Thyroid gland (tissue), 4 donors: Measurements from ENCODE around the gene ARMH2. TPM values are rescaled to one million over a fixed set of nuclear protein-coding genes. Genes with fewer than 3 reads are reported as not detected.

Experiments
- DNase-seq, 2 donors: peaks; one replicate each; pipeline ENCODE4 v3.0.0-alpha.2; 2019
- H3K27ac ChIP-seq, 3 donors: fragments of 200-600 bp; sonication (generic); 1 replicate in 2 of 3; 2 replicates in 1 of 3; pipeline ENCODE4 v1.5.1; 2016 to 2019; ENCODE audit warnings: mild to moderate bottlenecking in 1 of 3, moderate library complexity in 1 of 3
- H3K27me3 ChIP-seq: fragments of 200-600 bp; sonication (generic); one replicate; pipeline ENCODE4 v1.5.1; 2019
- H3K36me3 ChIP-seq, 2 donors: fragments of 200-600 bp; sonication (generic); one replicate each; pipeline ENCODE4 v1.5.1; 2016 to 2019
- H3K4me1 ChIP-seq, 2 donors: fragments of 200-600 bp; sonication (generic); one replicate each; pipeline ENCODE4 v1.5.1; 2017 to 2019
- H3K4me3 ChIP-seq, 3 donors: fragments of 200-600 bp; sonication (generic); replicated peaks in 1 of 3; 1 replicate in 2 of 3; 2 replicates in 1 of 3; pipeline ENCODE4 v1.5.1; 2016; ENCODE audit warnings: mild to moderate bottlenecking in 1 of 3
- H3K9me3 ChIP-seq: fragments of 200-600 bp; sonication (generic); one replicate; pipeline ENCODE4 v1.5.1; 2017
- CTCF ChIP-seq, 6 experiments: fragments of 200-600 bp in 3 of 6; fragments of 450-650 bp in 3 of 6; sonication (generic) in 3 of 6; IDR thresholded peaks; one replicate each; pipeline ENCODE4 v1.5.1; 2016 to 2019; ENCODE audit warnings: antibody characterized with exemption in 6 of 6, mild to moderate bottlenecking in 2 of 6, inconsistent platforms in 1 of 6, moderate library complexity in 1 of 6
- POLR2A ChIP-seq, 2 donors: fragments of 450-650 bp; IDR thresholded peaks; one replicate each; pipeline ENCODE4 v1.6.1; 2017; ENCODE audit warnings: antibody characterized with exemption in 2 of 2, mild to moderate bottlenecking in 2 of 2, moderate library complexity in 1 of 2
- WGBS, 2 donors: methylation state at CpG; one replicate each; pipeline ENCODE4 v1.1.5; 2017; 5-methylcytosine and 5-hydroxymethylcytosine counted together
- intact Hi-C: fragments of 100-400 bp; cut with DNase I; formaldehyde crosslinking; loops from one replicate; pipeline ENCODE4 v1.15.1; 2023
- total RNA-seq, 4 donors: library from RNA; depleted of rRNA; stranded (reverse); fragments of >200 nt; gene quantifications; one replicate each; pipeline ENCODE4 v1.2.3, GENCODE V29; 2016

The ARMH2 gene
- total RNA-seq, 4 donors from 2014 or later = not detected

GRCh38 chr6:24749297-24749696, 49.4 kb downstream of the ARMH2 start:
- DNase-seq = no peak
- Histone ChIP-seq H3K36me3 (no peaks in the 10 kb centered on the region), H3K4me3 (no peak overlapping the region), H3K27ac (no peak overlapping the region), H3K9me3 (no peaks in the 10 kb centered on the region), H3K27me3 (no peaks in the 10 kb centered on the region), H3K4me1 (no peaks in the 10 kb centered on the region)
- intact Hi-C loops = no loop called here
- 79 to 91% methylated on average over 3 of the region's 3 CpGs for WGBS, 2 donors
- TF ChIP-seq POLR2A (IDR thresholded peaks at IDR 0.05) (no peak), CTCF (IDR thresholded peaks at IDR 0.05) (no peak)

Other genes with a start within 250 kb of the ARMH2 start
- under 1 TPM in 2 of 4 donors, not detected in 2; under 0.01 to 0.11 TPM for gene KIAA0319, start 152.7 kb downstream of the ARMH2 start, total RNA-seq
- 10 to 100 TPM; 16.8 to 45.6 (median 28.1) TPM for gene TDP2, start 132.0 kb downstream of the ARMH2 start, total RNA-seq
- gene ACOT13, start 131.8 kb downstream of the ARMH2 start, total RNA-seq = 10 to 100 TPM in 2 of 4 donors, 1 to 10 TPM in 2; 5.5 to 13.3 (median 8.6) TPM
- 100 to 1,000 TPM in 1 of 4 donors, 10 to 100 TPM in 3; 58.4 to 108 (median 87.3) TPM for gene C6orf62, start 79.8 kb downstream of the ARMH2 start, total RNA-seq
- gene GMNN, start 24.0 kb downstream of the ARMH2 start, total RNA-seq = 10 to 100 TPM in 2 of 4 donors, 1 to 10 TPM in 2; 9.4 to 25.8 (median 14.5) TPM
- 10 to 100 TPM in 1 of 4 donors, 1 to 10 TPM in 3; 3.1 to 13.0 (median 8.4) TPM for gene RIPOR2, start 137.0 kb upstream of the ARMH2 start, total RNA-seq